Superior temporal gyrus (tissue), 1 donor: Measurements from ENCODE around the gene SEC22A.

Experiments used
- DNase-seq: peaks from one replicate; pipeline ENCODE4 v3.0.0-alpha.2; 2016; ENCODE audit errors: extremely low spot score

Gene SEC22A

GRCh38 chr3:123263941-123264340 lies 62.2 kb downstream of the SEC22A start:
- no peak for DNase-seq

GRCh38 chr3:123267821-123268220 lies 66.1 kb downstream of the SEC22A start:
- DNase-seq = no peak

DNA sequence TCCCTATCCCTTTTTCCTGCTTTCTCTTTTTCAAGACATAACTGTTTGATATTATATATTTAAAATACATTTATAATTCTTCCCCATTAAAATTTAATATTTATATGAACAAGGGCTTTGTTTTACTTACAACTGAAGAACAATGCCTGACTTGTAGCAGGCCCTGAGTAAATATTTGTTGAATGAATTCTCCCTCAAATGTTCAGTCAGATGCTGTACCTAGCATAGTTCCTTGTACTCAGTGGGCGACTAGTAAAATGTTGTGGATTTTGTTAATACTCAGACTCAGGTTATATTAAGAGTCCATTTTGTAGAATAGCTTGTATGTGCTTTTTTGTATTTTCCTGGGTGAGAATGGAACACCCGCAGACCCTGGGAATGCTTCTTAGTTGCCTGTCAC lies 69.1 kb downstream of the SEC22A start:
- no peak for DNase-seq

GRCh38 chr3:123271466-123272159 lies 69.9 kb downstream of the SEC22A start:
- no peak for DNase-seq

GRCh38 chr3:123272547-123272946 lies 70.8 kb downstream of the SEC22A start:
- DNase-seq = no peak

- no peak for DNase-seq
Measured at GRCh38 chr3:123275691-123276090, 73.9 kb downstream of the SEC22A start.

- DNase-seq = no peak
Measured at GRCh38 chr3:123276346-123277006, 74.7 kb downstream of the SEC22A start.

GRCh38 chr3:123277106-123277505 lies 75.4 kb downstream of the SEC22A start:
- peak; percentile 43 for DNase-seq

DNA sequence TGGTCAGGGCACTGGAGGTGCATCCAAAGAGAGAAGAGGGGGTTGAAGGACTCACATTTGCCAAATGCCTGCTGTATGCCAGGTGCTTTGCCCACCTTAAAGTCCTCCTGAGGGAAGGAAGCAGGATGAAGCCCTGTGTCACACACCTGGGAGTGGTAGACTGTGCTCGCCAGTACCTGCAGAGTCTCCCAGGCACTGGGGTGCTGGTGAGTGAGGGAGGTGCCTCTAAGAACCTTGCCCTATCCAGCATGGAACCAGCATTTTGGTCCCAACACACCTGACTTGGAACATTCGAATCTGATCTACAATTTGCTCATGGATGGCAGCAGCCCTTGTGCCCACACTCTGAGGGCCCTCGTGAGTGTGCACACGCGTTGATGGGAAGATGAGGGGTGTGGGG lies 76.7 kb downstream of the SEC22A start:
- no peak for DNase-seq

DNA sequence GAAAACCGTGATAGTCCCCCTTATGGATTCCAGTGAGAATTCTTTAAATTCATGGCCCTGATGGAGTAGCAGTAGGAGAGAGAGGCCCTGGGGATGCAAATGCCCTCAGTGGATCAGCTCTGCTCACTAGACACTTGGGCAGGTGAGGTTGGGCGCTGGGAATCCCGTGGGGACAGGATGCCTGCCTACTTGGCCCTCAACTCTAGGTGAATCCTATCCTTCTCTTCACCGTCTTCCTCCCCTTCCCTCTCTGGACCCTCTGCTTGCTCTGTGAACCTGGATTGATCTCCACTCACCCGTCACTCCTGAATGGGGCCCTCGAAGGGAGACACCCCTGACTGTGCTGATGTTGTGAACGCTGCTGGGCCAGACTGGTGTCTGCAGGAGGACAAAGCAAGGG lies 77.4 kb downstream of the SEC22A start:
- DNase-seq = no peak

- DNase-seq = no peak
Measured at GRCh38 chr3:123281406-123281805, 79.7 kb downstream of the SEC22A start.

DNA sequence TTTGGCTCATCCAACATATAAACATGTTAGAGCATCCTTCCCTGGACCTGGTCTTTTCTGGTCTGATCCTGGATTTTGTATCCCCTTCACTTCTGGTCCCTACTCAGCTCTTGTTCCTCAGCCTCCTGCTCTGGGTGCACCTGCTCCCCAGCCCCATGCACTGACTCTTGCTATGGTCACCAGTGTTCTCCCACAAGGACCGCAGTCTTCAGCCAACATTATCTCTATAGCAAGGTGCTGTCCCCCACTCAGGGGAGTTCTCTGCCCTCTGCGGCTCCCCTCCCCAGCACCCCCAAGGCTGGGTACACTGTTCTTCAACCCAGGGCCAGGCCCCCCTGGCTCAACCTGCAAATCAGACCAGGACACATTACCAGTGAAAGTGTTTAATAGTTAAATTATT lies 80.2 kb downstream of the SEC22A start:
- no peak for DNase-seq

- no peak for DNase-seq
Measured at GRCh38 chr3:123282461-123282860, 80.7 kb downstream of the SEC22A start.

DNA sequence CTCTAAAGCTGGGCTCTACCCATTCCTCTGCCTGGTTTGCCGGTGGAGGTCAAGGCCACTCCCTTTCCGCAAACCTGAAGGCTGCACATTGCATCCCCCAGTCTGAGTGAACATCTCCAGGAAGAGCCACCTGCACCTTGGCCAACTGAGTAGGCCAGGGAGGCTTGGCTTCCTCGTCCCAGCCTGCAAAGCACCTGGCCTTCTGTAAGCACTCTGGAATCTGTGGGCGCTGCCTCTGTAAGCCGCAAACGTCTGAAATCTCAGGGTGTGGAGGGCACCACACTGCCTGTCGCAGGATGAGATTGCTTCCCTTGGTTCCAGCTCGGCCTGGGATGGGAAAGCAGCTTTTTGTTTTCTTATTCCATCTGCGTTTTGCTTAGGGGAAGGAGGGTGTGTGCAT lies 81.3 kb downstream of the SEC22A start:
- DNase-seq = no peak

DNA sequence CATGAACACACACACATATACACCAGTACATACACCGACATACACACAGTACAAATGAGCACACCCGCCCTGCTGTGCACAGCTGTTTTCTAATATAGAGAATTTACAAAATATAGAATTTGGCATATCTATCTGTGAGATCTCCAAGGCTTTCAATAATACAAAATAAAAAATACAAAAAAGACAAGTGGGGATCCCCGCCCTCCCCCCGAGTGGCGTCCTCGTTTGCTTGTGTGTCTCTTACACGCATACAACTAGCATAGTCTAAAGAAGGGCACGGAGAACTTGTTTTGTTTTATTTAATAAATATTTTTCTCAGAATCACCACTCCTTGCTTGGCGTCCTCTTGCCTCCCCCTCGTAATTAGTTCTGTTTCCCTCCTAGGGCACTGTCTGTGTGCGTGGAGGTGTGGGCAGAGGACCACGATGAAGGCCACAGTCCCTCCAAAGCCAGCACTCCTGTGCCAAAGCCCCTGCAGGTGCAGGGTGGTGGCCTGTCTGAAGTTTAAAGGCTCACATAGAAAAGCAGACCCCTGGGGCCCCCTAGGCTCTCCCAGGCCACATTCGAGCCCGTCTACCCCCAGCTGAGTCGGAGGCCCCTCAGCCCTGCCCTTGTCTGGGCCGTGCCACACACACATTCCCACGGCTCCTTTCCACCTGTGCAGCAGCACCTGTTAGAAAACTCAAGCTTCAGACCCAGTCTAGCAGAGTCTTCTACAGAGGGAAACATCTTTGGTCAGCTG lies 82.1 kb downstream of the SEC22A start:
- DNase-seq = no peak

DNA sequence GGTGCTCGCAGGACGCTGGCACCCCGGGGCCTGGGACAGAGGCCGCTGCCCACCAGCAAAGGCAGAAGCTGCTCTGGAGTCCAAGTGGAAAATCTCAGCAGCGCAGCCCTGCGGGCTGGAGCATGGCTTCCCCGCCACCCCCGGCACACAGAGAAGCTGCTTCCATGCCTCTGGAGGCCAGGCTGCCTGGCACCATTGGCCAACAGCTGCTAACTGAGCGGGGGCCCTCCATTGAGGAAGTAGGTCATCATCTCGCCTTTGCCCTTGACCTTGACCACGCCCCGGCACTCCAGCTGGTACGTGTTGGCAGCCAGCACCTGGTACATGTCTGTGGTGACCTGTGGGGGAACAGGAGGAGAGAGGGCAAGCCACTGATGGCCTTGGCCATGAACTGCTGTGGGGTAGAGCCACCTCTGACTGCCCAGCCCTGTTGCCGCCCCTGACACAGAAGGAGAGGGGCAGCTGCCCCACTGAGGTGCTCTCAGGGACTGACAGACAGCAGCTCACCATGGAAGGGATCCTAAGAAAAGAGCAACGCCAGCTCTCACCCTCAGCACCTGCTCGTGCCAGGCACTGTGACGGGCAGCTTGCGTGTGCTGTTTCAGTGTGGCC lies 82.8 kb downstream of the SEC22A start:
- no peak for DNase-seq

DNA sequence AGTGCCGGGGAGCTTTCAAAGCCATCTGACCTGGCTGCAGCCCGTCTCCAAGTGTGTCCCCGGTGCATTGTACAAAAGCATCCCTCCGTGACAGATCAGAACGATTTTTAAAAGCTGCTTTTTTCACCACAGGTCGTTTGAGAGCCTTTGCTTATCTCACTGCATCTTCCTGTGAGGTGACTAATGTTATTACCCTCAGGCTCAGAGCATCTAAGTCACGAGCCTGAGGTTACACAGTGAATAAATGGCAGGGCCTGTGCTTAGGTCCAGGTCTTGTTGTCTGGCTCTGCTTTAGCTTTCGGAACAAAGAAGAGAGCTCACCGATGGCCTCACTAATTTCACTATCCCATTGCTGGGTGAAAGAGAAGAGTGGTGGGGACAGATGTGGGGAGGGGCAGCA lies 83.3 kb downstream of the SEC22A start:
- DNase-seq = no peak

DNA sequence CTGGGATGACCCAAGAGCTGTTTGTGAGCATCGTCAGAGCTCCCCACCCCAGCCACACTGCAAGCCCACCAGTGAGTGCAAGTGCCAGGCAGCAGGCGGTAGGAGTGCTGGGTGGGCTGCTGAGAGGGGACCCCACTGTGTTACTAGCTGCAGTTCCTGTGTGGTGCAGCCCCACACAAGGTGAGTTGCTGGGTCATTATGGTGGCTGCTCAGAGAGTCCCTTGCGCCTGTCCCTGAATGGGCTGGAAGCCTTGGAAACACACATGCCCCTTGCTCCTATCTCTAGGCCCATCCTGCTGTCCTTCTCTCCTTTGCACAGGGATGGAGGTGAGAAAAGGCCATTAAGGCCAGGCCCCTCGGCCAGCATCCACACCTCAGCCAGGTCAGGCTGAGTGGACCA lies 83.7 kb downstream of the SEC22A start:
- no peak for DNase-seq

- DNase-seq = no peak
Measured at GRCh38 chr3:123285931-123286307, 84.2 kb downstream of the SEC22A start.

GRCh38 chr3:123286308-123287023 lies 84.7 kb downstream of the SEC22A start:
- peak; percentile 46 for DNase-seq

GRCh38 chr3:123287051-123287961 lies 85.6 kb downstream of the SEC22A start:
- no peak for DNase-seq
